NCI-H2171 (cell line): Measurements from ENCODE around the gene NUDCD3.

Experiments
- DNase-seq: peaks from one replicate; lab custom pipeline; 2025; lab: John Stamatoyannopoulos, UW

Gene NUDCD3

DNA sequence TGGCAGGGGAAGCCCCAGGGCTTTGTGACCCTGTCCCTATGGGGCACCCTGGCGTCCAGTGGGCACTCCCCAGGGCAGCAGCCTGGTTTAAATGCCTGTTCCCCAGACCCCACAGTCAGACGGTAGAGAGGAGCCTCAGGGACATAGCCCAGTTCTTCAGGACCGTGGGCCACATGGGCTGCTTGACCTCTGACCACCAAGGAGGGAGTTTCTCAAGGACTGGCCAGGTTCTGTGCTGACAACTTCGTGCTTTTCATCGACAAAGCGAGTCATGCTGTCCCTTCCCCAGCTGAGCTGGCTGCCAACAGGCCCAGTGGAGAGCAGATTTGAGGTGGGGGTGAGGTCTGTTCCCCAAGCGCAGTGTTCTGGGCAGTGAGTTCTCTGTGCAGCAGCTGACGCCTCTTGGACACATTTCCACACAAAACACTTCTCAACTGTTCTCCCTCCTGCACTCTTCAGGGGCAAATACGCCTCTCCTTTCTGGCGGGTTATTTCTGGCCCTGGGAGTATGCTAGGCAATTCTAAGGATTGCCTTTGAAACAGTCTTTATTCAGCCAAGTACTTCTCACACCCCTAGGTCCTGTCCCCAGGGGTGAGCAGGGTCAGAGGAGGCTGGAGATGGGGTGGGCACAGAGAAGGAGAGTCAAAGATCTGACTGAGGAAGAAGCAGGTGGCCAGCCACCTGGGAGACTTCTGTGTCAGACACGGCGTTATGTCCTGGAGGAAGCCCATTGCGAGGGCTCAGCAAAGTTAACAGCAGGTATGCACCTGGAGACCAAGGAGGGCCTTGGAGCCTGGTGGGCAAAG, 107.8 kb downstream of the NUDCD3 start:
- no peak for DNase-seq

DNA sequence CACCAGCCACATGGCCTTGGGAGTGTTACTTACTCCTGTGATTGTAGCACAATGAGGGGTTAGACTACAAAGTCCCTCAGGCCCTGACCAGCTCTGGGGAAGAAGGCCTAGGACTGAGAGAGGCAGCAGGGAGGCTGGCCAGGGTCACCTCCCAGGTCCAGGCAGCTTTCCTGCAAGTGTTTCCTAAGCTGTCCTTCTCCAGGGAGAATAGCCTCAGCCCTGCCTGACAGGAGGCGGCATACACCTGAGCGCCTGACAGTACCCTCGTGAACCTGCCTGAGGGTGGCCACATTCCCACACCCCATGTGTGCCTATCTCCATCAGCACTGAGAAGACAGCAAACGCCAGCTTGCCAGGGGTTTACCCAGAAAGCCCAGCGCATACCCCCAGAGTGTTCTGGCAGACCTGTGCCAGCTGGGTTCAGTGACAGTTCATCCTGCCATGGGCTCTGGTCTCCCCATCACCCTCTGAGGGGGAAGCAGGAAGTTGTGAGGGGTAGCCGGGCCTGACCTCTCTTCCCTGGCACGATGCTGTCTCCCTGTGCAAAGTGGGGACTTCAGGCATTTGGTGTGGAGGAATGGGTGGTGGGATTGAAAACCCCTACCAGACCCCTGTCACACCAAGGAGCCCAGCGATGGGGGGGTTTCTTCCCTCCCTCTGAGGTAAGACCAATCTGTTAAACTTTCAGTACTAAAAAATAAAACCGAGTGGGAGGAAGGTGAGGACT, 108.8 kb downstream of the NUDCD3 start:
- DNase-seq, result no peak

DNA sequence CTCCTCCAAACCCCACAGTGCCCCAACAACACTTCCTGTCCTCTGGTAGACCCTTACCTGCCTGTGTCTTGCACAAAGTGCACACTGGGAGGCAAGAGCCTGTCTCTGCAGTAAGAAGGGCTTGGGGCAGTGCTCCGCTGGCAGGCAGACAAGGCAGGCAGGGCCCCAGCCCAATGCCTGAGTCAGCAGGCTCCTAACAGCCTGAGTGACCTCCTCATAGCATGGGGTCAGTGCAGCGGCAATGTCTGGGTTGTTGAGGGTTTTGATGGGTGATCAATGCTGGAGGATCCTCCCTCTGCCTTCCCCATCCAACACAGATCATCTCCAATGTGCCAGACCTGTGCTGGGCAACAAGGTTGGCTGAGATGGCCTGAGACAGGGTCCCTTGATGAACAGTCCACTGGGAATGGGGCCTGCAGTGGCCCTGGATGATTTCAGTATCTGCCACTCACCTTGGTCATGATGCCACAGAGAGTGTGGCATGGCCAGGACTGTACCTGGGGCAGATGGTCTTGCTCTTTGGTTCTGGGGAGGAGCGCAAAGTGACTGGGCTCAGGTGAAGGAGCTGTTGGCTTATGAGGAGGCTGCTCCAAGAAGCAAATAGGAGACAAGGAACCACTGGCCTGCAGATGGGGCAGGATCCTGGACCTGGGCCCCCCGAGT, 109.5 kb downstream of the NUDCD3 start:
- DNase-seq, result no peak

DNA sequence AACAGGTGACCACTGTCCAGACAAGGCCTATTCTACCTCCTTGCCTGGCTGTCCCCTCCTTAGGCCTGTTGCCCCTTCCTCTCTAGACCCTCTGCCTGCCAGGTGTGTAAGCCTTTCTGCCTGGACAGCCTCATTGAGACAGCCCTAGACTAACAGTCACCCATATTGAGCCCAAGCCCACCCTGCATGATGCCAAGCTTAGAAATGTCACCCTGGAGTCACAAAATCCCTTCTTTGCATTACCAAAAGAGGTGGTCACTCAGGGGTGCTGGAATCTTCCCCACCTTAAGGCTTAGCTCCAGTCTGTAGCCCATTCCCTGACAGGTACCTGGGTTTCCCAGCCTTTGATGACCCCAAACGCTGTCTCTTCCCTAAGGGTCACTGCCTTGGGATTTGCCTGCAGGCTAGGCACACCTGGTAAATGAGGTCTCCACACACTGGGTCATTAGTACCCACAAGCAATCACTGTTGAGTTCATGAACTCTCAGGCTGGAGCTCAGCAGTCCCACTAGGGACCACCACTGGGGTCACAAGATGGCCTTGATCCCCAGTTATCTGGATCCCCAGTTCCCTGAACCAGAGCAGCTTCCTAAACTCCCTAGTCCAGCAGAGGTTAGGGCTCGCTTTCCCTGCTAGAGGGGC, 110.1 kb downstream of the NUDCD3 start:
- DNase-seq, result no peak

DNA sequence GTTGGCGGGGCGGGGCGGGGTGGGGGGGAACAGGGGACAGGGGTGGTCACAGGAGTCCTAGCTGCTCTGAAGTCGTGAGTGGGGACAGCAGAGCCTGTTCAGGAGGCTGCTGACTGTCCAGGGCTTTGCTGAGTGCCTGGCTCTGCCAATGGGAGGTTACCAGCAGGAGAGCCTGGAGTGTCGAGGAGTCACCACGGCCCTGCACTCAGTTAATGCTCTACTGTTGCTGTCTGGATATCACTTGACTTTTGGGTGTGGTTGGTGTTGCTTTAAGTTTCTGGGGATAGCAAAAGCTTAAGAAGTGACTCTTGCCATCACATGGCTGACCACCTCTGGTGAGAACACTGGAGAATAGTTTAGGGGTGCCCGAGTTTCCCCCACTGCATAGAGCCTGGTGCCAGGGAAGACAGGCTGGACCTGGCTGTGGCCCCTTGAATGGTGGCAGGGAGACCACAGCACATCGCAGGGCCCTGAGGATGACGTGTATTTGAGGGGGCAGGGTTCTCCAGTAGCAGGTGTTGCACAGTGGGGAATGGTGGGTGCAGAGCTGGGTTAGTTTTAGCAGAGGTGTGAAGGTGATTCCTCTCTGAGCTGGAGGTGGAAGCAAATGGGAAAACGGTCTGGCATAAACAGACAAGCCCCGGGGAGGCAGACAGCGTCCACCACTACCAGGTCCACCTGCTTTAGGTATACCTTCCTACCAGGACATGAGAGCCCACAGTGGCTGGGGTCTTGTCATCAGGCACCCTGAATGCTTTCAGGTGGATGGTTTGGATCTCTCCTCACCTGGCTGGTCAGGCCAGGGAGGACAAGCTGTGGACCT, 110.9 kb downstream of the NUDCD3 start:
- DNase-seq, result no peak

DNA sequence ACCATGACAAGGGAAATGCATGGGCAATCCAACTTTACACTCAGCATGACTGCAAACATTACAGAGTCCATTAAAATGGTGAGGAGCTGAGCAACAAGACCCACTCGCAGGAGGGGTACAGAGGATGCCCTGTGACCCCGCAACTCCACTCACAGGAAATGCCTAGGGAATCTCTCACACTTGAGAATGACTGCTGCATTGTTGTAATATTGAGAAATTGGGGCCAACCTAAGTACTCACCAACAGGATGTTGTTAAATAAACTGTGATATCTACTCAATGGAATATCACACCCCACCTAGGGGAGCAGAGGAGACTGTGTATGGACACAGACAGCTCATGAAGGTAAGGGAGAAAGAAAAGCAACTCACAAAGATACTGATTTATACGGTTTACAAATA, 111.7 kb downstream of the NUDCD3 start:
- DNase-seq, result no peak

DNA sequence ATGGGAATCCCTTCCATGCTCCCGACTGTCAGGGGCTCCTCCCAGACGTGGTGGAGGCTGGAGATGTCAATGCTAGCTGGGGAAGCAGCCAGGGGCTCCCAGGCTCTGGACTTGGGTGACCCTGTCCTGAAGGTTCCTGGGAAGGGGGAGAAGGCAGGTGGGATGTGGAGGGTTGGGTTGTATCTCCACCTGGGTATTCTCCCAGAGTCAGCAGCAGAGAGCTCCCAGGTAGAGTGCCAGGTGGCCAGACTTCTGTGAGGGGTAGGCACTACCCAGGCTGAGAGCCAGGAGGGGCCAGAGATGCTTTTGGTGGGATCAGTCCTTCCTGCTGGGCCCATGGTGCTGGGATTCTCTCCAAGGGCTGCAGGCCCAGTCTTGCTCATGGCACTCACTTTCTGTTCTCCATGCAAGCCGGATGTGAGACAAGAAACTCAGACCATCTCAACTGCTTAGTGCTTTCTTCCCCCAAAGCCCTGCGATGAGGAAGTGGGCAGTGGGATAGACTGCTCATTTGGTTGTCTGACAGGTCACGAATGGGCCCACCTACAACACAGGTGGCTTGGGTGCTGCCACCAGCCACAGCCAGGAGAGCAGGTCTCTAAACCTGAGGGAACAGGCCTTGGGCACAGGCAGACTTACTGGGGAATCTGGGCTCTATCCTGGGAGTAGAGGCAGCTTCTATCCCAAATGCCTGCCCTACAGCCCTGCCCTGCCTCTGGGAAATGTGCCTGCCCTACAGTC, 112.6 kb downstream of the NUDCD3 start:
- DNase-seq, result no peak

DNA sequence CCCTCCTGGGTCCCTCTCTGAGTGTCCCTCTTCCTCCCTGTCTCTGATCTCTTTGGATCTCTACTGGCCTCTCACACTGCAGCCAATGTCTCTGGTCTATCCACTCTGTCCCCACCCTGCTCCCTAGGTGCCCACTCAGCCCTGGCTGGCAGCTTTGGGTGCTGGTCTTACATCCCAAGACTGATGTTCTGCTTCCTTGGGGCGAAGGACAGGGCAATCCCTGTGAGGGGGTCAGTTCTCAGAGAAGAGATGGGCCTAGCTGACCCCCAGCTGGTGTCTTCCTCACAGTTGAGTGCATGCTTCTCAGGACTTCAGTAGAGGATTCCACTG, 113.4 kb downstream of the NUDCD3 start:
- DNase-seq, result no peak

DNA sequence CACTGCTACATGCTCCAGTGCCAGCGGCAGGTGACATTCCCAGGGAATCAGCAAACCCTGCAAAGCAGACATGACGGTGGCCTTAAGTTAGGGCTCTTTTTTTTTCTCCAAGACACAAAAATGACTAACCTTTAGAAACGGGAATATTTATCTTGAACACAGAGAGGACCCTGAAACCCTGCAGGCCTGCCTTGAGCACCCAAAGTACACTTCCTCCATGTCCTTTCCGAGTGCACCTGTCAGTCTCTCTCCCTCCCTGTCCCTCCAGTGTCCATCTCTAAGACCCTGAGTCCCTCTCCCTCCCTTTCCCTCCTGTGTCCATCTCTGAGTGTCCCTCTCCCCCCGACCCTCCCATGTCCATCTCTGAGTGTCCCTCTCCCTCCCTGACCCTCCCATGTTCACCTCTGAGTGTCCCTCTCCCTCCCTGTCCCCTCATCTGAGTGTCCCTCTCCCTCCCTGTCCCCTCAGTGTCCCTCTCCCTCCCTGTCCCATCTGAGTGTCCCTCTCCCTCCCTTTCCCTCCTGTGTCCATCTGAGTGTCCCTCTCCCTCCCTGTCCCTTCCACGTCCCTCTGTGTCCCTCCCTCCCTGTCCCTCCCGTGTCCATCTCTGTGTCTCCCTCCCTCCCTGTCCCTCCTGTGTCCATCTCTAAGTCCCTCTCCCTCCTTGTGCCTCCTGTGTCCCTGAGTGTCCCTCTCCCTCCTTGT, 113.9 kb downstream of the NUDCD3 start:
- no peak for DNase-seq

DNA sequence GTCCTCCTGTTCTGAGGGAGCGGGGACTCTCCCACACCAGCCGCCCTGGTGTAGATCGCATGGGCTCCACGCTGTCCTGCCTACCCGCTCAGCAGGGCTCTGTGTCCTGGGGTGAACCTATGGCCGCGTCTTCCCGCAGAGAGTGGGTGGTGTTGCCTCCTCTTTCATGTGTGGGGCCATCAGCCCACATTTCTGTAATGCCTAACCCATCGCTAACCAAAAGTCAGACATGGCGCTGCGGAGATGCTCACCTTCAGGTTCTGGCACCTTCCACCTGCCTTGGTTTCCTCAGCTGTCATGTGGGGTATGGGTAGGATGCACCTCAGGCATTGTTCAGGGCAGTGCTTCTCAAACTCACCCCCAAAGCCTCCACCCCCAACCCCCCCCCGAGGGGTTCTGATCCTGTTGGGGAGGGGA, 114.5 kb downstream of the NUDCD3 start:
- no peak for DNase-seq

DNA sequence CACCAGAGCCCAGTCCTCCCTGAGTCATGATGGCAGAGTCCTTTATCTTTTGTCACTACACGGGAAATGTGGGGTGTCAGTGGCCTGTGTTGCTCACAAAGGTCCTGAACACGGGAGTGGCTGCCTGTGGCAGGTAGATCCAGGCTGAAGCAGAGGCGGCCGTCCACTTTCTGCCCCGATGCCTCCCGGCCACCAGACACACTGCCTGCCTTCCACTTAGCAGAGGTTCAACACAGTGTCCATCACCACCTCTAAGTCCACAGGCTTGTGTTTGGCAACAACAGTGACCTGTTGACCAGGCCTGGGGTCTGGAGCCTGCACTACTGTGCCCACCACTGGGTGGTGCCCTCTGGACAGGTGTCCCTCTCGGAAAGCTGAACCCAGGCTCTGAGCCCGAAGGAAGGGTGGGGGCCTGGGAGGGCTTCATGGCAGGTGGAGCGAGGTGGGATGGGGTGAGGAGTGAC, 115.2 kb downstream of the NUDCD3 start:
- DNase-seq, result no peak

DNA sequence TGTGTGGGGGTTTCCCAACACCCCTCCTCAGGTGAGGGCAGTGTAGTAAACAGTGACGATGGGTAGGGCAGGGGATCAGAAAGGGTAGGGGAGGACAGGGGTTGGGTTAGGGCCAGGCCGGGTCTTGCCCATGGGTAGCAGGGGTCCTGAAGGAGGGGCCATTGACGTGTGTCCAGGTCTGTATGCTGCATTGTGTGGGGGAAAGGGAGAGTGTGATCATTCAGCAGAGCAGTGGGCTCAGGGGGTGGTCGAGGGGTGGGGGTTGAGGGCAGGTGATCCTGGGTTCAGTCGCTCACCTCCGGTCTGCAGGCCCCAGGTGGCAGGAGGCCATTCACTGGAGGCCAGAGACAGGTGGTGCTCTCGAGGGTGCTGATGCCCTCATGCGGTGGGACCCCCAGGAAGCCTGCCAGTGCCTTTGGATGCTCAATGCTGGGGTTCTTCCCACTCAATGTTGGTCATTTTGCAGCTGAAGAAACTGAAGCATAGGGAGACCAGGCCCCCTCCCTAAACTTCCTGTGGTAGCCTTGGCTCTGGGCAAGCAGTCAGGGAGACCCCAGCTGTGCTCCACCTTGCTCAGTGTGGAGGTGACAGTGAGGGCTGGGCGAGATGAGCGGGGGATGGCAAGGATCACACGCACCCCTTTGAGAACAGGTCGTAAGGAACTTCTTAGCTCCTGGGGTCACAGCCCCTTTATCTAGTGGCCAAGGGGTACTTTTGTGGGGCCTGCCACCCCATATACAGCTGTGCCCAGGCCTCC, 116.3 kb downstream of the NUDCD3 start:
- no peak for DNase-seq

DNA sequence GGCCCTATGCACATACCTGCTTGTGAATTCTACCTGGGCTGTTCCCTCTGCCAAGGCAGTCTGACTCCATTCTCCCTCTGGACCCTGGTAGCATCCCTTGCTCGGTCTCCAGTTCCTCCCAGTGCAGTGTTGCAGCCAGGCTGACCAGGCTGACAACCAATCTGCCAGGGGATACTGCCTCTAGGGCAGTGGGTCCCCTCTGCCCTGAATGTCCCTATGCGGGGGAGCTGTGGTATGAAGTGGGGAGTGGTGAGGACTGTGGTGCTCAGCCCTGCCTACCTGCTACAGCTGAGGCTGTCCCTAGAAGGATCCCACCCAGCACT, 117.1 kb downstream of the NUDCD3 start:
- DNase-seq, result no peak

DNA sequence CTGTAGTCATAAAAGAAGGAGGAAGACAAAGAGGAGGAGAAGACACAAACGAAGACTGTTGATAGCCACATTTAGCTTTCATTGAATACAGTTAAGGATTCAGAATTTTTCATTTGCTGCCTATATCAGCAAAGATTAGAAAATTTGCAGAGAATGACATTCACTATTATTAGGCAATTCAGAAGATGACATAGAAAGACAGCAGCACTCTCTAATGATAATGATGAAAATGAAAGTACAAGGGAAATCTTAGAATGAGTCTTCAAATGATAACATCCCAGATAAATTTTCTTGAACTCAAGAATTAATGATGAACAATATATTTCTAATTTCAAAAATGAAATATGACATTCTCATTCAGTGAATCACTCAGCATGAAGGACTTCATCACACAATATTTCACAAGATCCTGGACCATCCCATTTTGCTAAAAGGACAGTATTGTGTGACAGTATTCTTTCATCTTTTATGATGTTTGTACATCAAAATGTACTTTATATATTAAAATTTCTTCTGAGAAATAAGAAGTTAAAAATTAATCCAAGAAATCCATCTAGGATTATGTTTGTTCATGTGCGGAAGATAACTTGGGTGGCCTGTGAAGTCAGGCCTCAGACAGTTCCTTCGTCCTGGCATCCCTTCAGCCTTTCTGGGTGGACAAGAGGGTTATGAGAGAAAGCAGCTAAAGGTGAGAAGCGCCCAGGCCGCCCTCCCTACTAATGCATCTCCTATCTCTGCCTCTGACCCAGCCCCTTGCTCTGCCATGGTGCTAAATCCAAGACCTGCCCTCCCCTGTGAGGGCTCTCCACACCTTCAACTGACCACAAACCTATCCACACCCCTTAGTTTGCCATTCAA, 117.7 kb downstream of the NUDCD3 start:
- no peak for DNase-seq

DNA sequence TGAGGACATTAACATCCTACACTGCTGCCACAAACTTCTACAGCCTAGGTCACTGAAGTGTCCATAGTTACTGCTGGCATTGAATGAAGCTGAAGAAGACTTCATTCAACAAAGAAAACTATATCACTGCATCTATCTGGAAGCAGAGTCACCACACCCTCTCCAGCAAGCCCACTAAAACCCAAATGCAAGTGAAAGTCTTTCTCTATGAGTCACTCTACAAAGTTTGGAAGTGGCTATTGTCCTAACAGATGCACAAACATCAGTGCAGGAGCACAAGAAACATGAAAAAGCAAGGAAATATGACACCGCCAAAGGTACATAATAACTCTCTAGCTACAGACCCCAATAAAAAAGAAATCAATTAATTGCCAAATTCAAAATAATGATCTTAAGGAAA, 121.6 kb downstream of the NUDCD3 start:
- DNase-seq, result no peak

DNA sequence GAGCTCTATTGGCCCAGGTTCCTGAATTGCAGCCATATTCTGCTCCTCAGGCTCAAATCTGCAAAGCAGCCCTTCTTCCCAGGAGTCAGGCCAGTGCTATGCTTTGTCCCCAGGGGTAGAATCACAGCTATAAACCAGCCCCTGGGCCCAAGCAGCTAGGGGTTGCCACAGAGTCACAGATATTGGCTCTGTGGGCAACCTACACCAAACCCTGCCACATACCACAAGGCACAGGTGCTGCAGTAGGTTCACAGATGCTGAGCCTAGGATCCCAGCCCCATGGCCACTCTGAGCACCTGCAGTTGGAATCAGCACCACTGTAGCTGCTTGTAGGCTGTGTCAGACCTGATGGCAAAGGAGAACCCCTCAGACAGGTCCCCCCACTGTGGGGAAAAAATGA, 122.0 kb downstream of the NUDCD3 start:
- no peak for DNase-seq

DNA sequence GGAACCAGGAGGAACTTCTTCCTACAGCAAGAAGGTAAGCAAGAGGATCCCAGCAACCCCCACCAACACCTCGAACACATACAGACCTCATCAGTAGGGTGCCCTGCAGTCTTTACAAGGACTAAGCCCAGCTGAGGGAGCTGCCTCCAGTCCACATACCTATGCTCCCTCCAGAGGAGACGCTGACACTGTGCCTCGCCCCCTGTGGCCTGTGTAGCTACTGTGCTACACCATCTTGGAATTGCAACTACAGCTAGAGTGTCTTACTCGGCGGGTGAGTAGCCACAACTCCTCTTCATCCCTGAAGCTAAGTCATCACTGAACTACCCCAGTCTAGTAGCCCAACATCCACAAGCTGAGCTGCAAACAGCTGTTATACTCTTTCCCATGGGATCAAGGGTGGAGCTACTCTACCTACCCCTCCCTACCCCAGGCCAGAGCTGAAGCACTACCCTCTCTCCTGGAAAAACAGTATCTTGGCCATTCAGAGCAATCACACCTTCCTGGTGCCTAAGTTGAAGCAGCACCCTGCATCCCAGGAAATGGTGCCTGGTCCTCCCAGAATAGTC, 122.9 kb downstream of the NUDCD3 start:
- DNase-seq, result no peak

DNA sequence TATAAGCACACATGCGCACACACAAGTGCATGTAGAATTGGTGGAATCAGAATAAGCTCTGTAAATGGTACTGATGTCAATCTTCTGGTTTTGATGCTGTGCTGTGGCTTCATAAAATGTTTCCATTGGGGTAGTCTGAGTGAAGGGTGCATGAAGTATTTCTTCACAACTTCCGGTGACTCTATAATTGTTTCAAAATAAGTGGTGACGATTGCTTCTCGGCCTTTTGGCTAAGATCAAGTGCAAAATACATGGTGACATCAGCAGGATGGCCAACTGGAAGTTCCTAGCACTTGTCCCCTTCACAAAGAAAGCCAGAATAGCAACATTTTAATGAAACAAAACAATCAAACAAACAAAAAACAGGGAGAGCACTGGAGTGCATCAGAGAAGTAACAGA, 123.5 kb downstream of the NUDCD3 start:
- DNase-seq, result no peak
